Measurements from ENCODE around the gene PLCB2.

PLCB2 gene

GRCh38 chr15:40286794-40287193, 20.9 kb downstream of the PLCB2 start:
- Histone ChIP-seq H3K9me3 (ENCODE audit: severe bottlenecking) (no peaks in the 10 kb centered on the region), H3K27me3 (ENCODE audit: insufficient read depth, low read depth, severe bottlenecking) (no peaks in the 10 kb centered on the region), H3K27ac (no peak overlapping the region), H3K4me3 (ENCODE audit: low read depth, low read length) (no peak overlapping the region), H3K36me3 (no peaks in the 10 kb centered on the region)
- no peak for DNase-seq
- no peak for TF ChIP-seq CTCF (IDR thresholded peaks at IDR 0.05; ENCODE audit: low read depth, low read length)

- Histone ChIP-seq H3K27me3 (ENCODE audit: insufficient read depth, low read depth, severe bottlenecking) (no peaks in the 10 kb centered on the region), H3K9me3 (ENCODE audit: severe bottlenecking) (no peaks in the 10 kb centered on the region), H3K36me3 (no peaks in the 10 kb centered on the region), H3K27ac (no peak overlapping the region), H3K4me3 (ENCODE audit: low read depth, low read length) (no peak overlapping the region)
- no peak for TF ChIP-seq CTCF (IDR thresholded peaks at IDR 0.05; ENCODE audit: low read depth, low read length)
- no peak for DNase-seq
Observed at GRCh38 chr15:40286061-40286532, 21.6 kb downstream of the PLCB2 start.

- Histone ChIP-seq H3K36me3 (no peaks in the 10 kb centered on the region; the same call in 1 of the 2 replicates), H3K27ac (no peak overlapping the region), H3K4me3 (ENCODE audit: low read depth, low read length) (no peak overlapping the region), H3K9me3 (ENCODE audit: severe bottlenecking) (no peaks in the 10 kb centered on the region), H3K27me3 (ENCODE audit: insufficient read depth, low read depth, severe bottlenecking) (no peaks in the 10 kb centered on the region)
- no peak for DNase-seq
- TF ChIP-seq CTCF (IDR thresholded peaks at IDR 0.05; ENCODE audit: low read depth, low read length) = no peak
Observed at GRCh38 chr15:40285554-40286011, 22.2 kb downstream of the PLCB2 start.

DNA sequence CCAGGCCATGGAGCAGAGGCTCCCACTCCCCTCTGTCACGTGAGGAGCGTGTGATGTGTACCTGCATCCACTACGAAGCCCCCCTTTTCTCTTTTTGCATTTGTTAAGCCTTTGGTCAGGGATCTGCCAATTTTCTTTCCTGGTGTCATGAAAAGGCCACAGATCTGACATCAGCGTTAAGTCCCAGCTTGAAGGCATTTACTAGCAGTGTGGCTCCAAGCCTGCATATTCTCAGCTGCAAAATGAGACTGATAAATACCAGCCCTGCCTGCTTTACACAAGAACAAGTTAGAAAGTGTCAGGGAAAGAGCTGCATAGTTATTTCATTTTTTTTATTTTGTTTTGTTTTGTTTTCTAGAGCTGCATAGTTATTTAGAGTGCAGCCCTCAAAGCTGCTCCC, 22.6 kb downstream of the PLCB2 start:
- H3K9me3 ChIP-seq (ENCODE audit: severe bottlenecking) = no peaks in the 10 kb centered on the region
- H3K27me3 ChIP-seq (ENCODE audit: insufficient read depth, low read depth, severe bottlenecking) = no peaks in the 10 kb centered on the region
- H3K4me3 ChIP-seq (ENCODE audit: low read depth, low read length) = no peak overlapping the region
- DNase-seq = no peak
- no peak overlapping the region for H3K27ac ChIP-seq
- peaks cover 2% of the 10 kb centered on the region; the same call in 1 of the 2 replicates for H3K36me3 ChIP-seq
- no peak for TF ChIP-seq CTCF (IDR thresholded peaks at IDR 0.05; ENCODE audit: low read depth, low read length)

DNA sequence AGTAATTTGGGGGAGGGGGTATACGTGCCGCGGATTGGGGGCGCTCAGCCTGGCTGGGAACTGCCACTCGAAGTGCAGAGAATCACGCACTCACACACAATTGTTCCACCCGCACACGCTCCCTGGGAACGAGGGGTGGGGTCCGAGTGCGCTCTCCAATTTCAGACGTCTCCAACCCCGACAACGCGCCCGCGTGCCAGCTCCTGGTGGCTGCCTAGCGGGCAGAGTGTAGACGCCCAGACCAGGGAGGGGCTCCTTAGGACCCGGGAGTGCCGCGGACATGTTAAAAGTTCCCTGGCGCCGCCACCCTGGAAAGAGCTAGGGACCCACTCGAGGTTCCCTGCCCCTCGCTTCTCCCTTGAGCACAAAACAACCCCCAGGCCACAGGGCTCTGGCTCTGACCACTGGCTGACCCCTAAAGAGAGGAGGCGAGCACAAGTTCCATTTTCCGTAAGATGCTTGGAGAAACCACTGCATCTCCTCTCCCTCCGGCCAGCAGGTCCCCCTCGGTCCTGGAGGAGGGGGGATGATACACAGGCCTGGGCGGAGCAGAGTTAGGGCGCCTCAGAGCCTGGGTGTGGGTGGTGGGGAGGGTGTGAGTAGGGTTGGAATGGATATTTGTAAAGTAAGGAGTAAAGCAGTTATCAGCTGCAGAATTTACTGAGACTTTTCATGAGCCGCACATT, 24.0 kb downstream of the PLCB2 start:
- H3K9me3 ChIP-seq (ENCODE audit: severe bottlenecking) = no peaks in the 10 kb centered on the region
- peaks cover 2% of the 10 kb centered on the region; the same call in 1 of the 2 replicates for H3K36me3 ChIP-seq
- no peaks in the 10 kb centered on the region for H3K27me3 ChIP-seq (ENCODE audit: insufficient read depth, low read depth, severe bottlenecking)
- no peak overlapping the region for H3K4me3 ChIP-seq (ENCODE audit: low read depth, low read length)
- no peak overlapping the region for H3K27ac ChIP-seq
- no peak for TF ChIP-seq CTCF (IDR thresholded peaks at IDR 0.05; ENCODE audit: low read depth, low read length)
- no peak for DNase-seq
